Suprapubic skin (tissue), 4 donors: Measurements from ENCODE around the gene KIF22.

Experiments
- POLR2A ChIP-seq, 2 donors: fragments of 450-650 bp; IDR thresholded peaks; one replicate each; pipeline ENCODE4 v1.6.1; 2017; ENCODE audit warnings: antibody characterized with exemption in 2 of 2, mild to moderate bottlenecking in 2 of 2, moderate library complexity in 2 of 2
- POLR2AphosphoS5 ChIP-seq, 3 donors: sonication (generic); formaldehyde crosslinking; IDR thresholded peaks; one replicate each; pipeline ENCODE4 v1.6.1; 2017; ENCODE audit warnings: antibody characterized with exemption in 3 of 3
- TF ChIP-seq, protein P1 (sequence below), 2 donors: fragments of 200-600 bp in 1 of 2; fragments of 450-650 bp in 1 of 2; sonication (generic) in 1 of 2; IDR thresholded peaks; one replicate each; pipeline ENCODE4 v1.5.1; 2016 to 2019; ENCODE audit warnings: antibody characterized with exemption in 2 of 2, mild to moderate bottlenecking in 1 of 2, moderate library complexity in 1 of 2

GRCh38 chr16:29769507-29769906 lies 21.0 kb upstream of the KIF22 start:
- TF ChIP-seq, protein P1, sequence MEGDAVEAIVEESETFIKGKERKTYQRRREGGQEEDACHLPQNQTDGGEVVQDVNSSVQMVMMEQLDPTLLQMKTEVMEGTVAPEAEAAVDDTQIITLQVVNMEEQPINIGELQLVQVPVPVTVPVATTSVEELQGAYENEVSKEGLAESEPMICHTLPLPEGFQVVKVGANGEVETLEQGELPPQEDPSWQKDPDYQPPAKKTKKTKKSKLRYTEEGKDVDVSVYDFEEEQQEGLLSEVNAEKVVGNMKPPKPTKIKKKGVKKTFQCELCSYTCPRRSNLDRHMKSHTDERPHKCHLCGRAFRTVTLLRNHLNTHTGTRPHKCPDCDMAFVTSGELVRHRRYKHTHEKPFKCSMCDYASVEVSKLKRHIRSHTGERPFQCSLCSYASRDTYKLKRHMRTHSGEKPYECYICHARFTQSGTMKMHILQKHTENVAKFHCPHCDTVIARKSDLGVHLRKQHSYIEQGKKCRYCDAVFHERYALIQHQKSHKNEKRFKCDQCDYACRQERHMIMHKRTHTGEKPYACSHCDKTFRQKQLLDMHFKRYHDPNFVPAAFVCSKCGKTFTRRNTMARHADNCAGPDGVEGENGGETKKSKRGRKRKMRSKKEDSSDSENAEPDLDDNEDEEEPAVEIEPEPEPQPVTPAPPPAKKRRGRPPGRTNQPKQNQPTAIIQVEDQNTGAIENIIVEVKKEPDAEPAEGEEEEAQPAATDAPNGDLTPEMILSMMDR (IDR thresholded peaks at IDR 0.05), result no peak
- no peak for TF ChIP-seq POLR2A (IDR thresholded peaks at IDR 0.05)
- no peak for TF ChIP-seq POLR2AphosphoS5 (IDR thresholded peaks at IDR 0.05)
